GM10847 (cell line): ENCODE results near the gene IFT81.

Experiments used
- POLR2A ChIP-seq: IDR thresholded peaks from 2 replicates; pipeline ENCODE4 v1.6.1; 2011; ENCODE audit not compliant: insufficient read length; ENCODE audit errors: extremely low read depth

The IFT81 gene

GRCh38 chr12:110222027-110222426, 97.9 kb downstream of the IFT81 start:
- TF ChIP-seq POLR2A = no peak

GRCh38 chr12:110222433-110222832, 98.3 kb downstream of the IFT81 start:
- TF ChIP-seq POLR2A = no peak

GRCh38 chr12:110223777-110224378, 99.7 kb downstream of the IFT81 start:
- TF ChIP-seq POLR2A = no peak

- no peak for TF ChIP-seq POLR2A
These were observed 100.5 kb downstream of the IFT81 start for GRCh38 chr12:110224379-110225304.

DNA sequence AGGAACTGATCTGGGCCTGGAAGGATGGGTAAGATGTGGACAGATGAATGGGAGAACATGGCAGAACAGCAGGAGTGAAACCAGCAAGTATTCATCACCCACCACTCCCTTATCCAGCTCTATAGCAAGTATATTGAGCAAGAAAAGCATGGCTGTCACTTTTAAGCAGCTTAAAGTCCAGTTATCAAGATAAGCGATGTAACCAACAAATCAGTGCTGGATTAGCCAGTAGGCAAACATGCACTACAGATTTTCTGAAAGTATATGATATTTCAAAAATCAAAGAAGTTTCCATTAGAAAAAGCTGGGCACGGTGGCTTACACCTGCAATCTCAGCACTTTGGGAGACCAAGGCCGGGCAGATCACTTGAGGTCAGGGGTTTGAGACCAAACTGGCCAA, 103.0 kb downstream of the IFT81 start:
- no peak for TF ChIP-seq POLR2A

GRCh38 chr12:110228756-110229155, 104.6 kb downstream of the IFT81 start:
- TF ChIP-seq POLR2A = no peak

GRCh38 chr12:110229409-110229808, 105.3 kb downstream of the IFT81 start:
- no peak for TF ChIP-seq POLR2A

DNA sequence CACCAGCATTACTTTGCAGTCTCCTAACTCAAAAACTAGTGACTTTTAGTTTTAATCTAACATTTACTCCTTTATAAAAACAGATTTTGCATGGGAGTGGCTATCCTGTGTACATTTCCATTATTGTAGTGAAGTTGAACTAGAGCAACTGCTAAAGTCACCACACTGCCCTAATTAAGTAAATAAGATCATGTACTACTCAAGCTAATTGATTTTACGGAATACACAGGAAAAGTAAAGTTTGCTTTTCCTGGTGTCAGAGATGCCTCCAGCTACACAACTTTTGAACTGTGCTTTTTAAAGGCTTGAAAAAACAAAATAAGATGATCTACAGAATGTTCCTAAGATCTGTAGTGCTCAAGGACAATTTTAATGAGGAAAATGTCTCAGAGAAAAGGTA, 106.5 kb downstream of the IFT81 start:
- no peak for TF ChIP-seq POLR2A

- no peak for TF ChIP-seq POLR2A
These were observed 109.2 kb downstream of the IFT81 start for GRCh38 chr12:110233212-110233903.

GRCh38 chr12:110234331-110234751, 110.2 kb downstream of the IFT81 start:
- TF ChIP-seq POLR2A = no peak

DNA sequence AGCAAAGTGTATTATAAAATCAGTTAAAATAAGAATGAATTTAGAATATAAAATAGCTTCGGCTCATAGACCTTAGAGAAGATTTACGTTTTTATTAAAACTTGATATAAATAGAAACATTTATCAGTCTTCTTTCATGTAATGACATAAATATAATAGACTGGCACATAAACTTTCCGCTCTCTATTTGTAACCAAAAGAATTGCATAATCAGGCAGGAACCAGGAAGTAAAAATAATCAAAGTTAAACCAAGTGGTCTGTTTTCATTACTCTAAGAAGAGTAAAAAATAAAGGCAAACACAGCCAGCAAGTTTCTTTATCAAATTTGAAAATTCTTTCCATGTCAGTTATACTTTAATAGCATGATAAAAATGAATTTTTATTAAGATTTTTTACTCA, 110.6 kb downstream of the IFT81 start:
- no peak for TF ChIP-seq POLR2A

DNA sequence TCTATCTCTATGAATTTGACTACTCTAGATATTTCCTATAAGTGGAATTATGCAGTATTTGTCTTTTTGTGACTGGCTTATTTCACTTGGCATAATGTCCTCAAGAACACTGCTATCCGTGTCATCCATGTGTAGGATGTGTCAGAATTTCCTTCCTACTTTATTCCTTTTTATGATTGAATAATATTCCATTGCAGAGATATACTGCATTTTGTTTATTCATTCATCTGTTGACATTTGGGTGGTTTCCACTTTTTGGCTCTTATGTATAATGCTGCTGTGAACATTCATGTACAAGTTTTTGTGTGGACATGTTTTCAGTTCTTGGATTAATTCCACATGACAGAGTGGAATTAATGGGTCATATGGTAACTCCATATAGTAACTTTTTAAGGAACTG, 111.2 kb downstream of the IFT81 start:
- no peak for TF ChIP-seq POLR2A

- no peak for TF ChIP-seq POLR2A
These were observed 119.1 kb downstream of the IFT81 start for GRCh38 chr12:110243227-110243626.

GRCh38 chr12:110244372-110244771, 120.2 kb downstream of the IFT81 start:
- no peak for TF ChIP-seq POLR2A

DNA sequence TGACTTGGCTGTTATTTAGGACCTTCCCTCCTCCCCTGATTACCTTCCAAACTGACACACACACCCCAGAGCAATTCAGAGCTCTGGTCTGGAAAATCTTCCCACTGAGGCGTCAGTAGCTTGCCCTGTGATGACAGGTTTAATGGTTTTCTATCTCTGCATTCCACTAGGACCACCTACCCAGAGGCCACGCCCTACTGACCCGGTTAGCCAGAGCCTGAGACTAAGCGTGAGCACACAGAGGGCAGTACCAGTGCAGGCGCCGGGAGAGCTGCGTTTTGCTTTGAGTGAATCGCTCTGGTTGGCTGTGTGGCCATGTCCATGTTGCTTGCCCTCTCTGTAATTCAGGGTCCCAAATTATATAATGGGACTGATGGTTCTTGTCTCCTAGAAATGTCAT, 120.7 kb downstream of the IFT81 start:
- no peak for TF ChIP-seq POLR2A

DNA sequence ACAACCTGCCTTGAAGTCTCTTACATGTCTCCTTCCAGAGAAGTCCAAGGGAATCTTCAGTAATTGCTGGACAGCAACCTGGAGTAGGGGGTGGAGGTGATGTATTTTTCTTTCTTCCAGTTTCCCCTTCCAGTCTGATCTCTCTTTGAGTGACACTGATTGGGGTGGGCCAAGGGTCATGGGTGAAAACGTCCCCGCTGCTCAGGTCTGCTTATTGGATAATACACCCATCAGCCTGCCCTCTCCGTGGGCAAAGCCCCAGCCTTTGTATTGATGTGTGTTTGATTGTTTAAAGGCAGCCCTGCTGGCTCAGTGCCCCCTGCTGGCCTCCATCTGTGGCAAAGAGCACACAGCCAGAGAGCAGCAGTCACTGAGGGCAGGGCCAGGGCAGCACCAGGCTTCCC, 121.2 kb downstream of the IFT81 start:
- TF ChIP-seq POLR2A = no peak
